H1 (cell line): ENCODE results near the gene CNOT9. TPM values are rescaled to one million over a fixed set of nuclear protein-coding genes. Genes with fewer than 3 reads are reported as not detected.

Source experiments
- CTCF ChIA-PET: fragments of 300-600 bp; sonication (Branson Sonifier 250); formaldehyde crosslinking; loops from one replicate; lab custom pipeline; 2021; ENCODE audit not compliant: partially characterized antibody; lab: Charles Lee
- POLR2A ChIA-PET: fragments of 300-600 bp; sonication (Branson Sonifier 250); formaldehyde crosslinking; loops from one replicate; lab custom pipeline; 2021; ENCODE audit warnings: inconsistent platforms; ENCODE audit not compliant: partially characterized antibody; lab: Charles Lee
- DNase-seq, 2 experiments: peaks; one replicate each; pipeline versions ENCODE4 v3.0.0 to v3.0.0-alpha.2; 2010 to 2022; ENCODE audit warnings: low spot score in 2 of 2, low read depth in 1 of 2, mixed read lengths in 1 of 2
- FAIRE-seq: peaks from 2 replicates; lab custom pipeline; 2011; peaks lifted over from hg19 to GRCh38; lab: Jason Lieb, UNC
- H2AFZ ChIP-seq: 2 replicates; pipeline ENCODE4 v1.8.1; 2012; ENCODE audit warnings: low read length, inconsistent platforms
- H2AK5ac ChIP-seq: 2 replicates; pipeline ENCODE4 v1.6.1; 2013; ENCODE audit warnings: low read depth, low read length
- H2BK120ac ChIP-seq: replicated peaks from 2 replicates; pipeline ENCODE3; 2013; ENCODE audit warnings: low read depth, low read length, inconsistent platforms
- H2BK12ac ChIP-seq: 2 replicates; pipeline ENCODE4 v1.6.1; 2013; ENCODE audit warnings: low read depth, low read length
- H2BK15ac ChIP-seq: 2 replicates; pipeline ENCODE4 v1.6.1; 2013; ENCODE audit warnings: low read length
- H2BK20ac ChIP-seq: 2 replicates; pipeline ENCODE4 v1.6.1; 2013; ENCODE audit warnings: low read length
- H2BK5ac ChIP-seq: 2 replicates; pipeline ENCODE4 v1.6.1; 2013; ENCODE audit warnings: low read depth, low read length
- H3K14ac ChIP-seq: 2 replicates; pipeline ENCODE4 v1.6.1; 2013; ENCODE audit warnings: inconsistent platforms; ENCODE audit not compliant: insufficient read length
- H3K18ac ChIP-seq: 2 replicates; pipeline ENCODE4 v1.6.1; 2013; ENCODE audit warnings: low read length; ENCODE audit errors: extremely low read depth
- H3K23ac ChIP-seq: 2 replicates; pipeline ENCODE4 v1.6.1; 2013; ENCODE audit warnings: inconsistent platforms; ENCODE audit not compliant: insufficient read length
- H3K23me2 ChIP-seq: 2 replicates; pipeline ENCODE4 v1.6.1; 2013; ENCODE audit warnings: low read depth, low read length
- H3K27ac ChIP-seq: 2 replicates; pipeline ENCODE4 v1.6.1; 2011; ENCODE audit warnings: low read depth, low read length, inconsistent platforms
- H3K27me3 ChIP-seq, 4 experiments: replicated peaks in 1 of 4; 1 replicate in 1 of 4; 2 replicates in 3 of 4; pipeline versions ENCODE4 v1.6.1 to v1.8.1; 2011 to 2013; ENCODE audit warnings: low read length in 3 of 4, mild to moderate bottlenecking in 3 of 4, inconsistent platforms in 2 of 4, mixed read lengths in 2 of 4, moderate library complexity in 1 of 4; ENCODE audit not compliant: control insufficient read depth in 3 of 4, insufficient read depth in 3 of 4; ENCODE audit errors: extremely low read depth in 1 of 4
- H3K36me3 ChIP-seq, 4 experiments: 2 replicates each; pipeline versions ENCODE4 v1.6.1 to v1.8.1; 2011 to 2013; ENCODE audit warnings: mild to moderate bottlenecking in 4 of 4, low read length in 3 of 4, moderate library complexity in 2 of 4, control low read depth in 1 of 4, inconsistent platforms in 1 of 4; ENCODE audit not compliant: insufficient read depth in 4 of 4, control insufficient read depth in 2 of 4
- H3K4ac ChIP-seq: replicated peaks from 2 replicates; pipeline ENCODE3; 2013; ENCODE audit warnings: low read length, low read depth, mixed read lengths, inconsistent platforms; ENCODE audit not compliant: insufficient read length
- H3K4me1 ChIP-seq, 4 experiments: replicated peaks in 1 of 4; 1 replicate in 1 of 4; 2 replicates in 3 of 4; pipeline versions ENCODE4 v1.6.1 to v1.8.1; 2011 to 2013; ENCODE audit warnings: low read length in 3 of 4, inconsistent platforms in 2 of 4, mixed read lengths in 1 of 4; ENCODE audit not compliant: insufficient read depth in 4 of 4, control insufficient read depth in 3 of 4
- H3K4me2 ChIP-seq, 2 experiments: 2 replicates each; pipeline versions ENCODE4 v1.6.1 to v1.8.1; 2011 to 2013; ENCODE audit warnings: low read depth in 2 of 2, low read length in 2 of 2, control low read depth in 1 of 2, inconsistent platforms in 1 of 2, mild to moderate bottlenecking in 1 of 2; ENCODE audit not compliant: insufficient read depth in 1 of 2
- H3K4me3 ChIP-seq, 4 experiments: fragments of 200-600, 300-600 bp in 1 of 4; sonication (generic), shearing (Covaris generic), sonication (Bioruptor Twin) in 1 of 4; 2 replicates each; pipeline versions ENCODE4 v1.5.1 to v1.8.1; 2011 to 2016; ENCODE audit warnings: low read length in 4 of 4, low read depth in 3 of 4, control low read depth in 2 of 4, inconsistent platforms in 2 of 4, mild to moderate bottlenecking in 2 of 4, mixed read lengths in 1 of 4, moderate library complexity in 1 of 4; ENCODE audit not compliant: insufficient read depth in 2 of 4; ENCODE audit errors: extremely low read depth in 1 of 4
- H3K56ac ChIP-seq: replicated peaks from 2 replicates; pipeline ENCODE3; 2013; ENCODE audit warnings: low read depth, mild to moderate bottlenecking, mixed read lengths, low read length, inconsistent platforms; ENCODE audit not compliant: insufficient read length
- H3K79me1 ChIP-seq: 2 replicates; pipeline ENCODE4 v1.6.1; 2013; ENCODE audit warnings: low read depth, low read length, control low read depth
- H3K79me2 ChIP-seq, 2 experiments: 2 replicates each; pipeline versions ENCODE4 v1.6.1 to v1.8.1; 2012 to 2013; ENCODE audit warnings: low read length in 2 of 2, mild to moderate bottlenecking in 2 of 2, inconsistent platforms in 1 of 2; ENCODE audit not compliant: insufficient read depth in 2 of 2, control insufficient read depth in 1 of 2
- H3K9ac ChIP-seq, 4 experiments: replicated peaks in 1 of 4; 1 replicate in 1 of 4; 2 replicates in 3 of 4; pipeline versions ENCODE4 v1.6.1 to v1.8.1; 2011 to 2013; ENCODE audit warnings: low read depth in 3 of 4, low read length in 3 of 4, control low read depth in 2 of 4, mild to moderate bottlenecking in 2 of 4, moderate library complexity in 2 of 4, inconsistent platforms in 1 of 4; ENCODE audit errors: extremely low read depth in 1 of 4
- H3K9me3 ChIP-seq, 2 experiments: 2 replicates each; pipeline versions ENCODE4 v1.6.1 to v1.8.1; 2012 to 2013; ENCODE audit warnings: mild to moderate bottlenecking in 2 of 2, moderate library complexity in 2 of 2, control low read depth in 1 of 2, inconsistent platforms in 1 of 2, low read depth in 1 of 2, low read length in 1 of 2, mixed read lengths in 1 of 2; ENCODE audit not compliant: insufficient read depth in 2 of 2
- H4K20me1 ChIP-seq, 2 experiments: replicated peaks in 1 of 2; 2 replicates each; pipeline versions ENCODE3 to v1.8.1; 2011 to 2013; ENCODE audit warnings: inconsistent platforms in 2 of 2, low read length in 2 of 2, mild to moderate bottlenecking in 1 of 2; ENCODE audit not compliant: insufficient read depth in 2 of 2, control insufficient read depth in 1 of 2
- H4K5ac ChIP-seq: 2 replicates; pipeline ENCODE4 v1.6.1; 2013; ENCODE audit warnings: low read length, low read depth, mixed read lengths, inconsistent platforms; ENCODE audit not compliant: insufficient read length
- H4K8ac ChIP-seq: 2 replicates; pipeline ENCODE4 v1.8.0; 2013; ENCODE audit warnings: mild to moderate bottlenecking, moderate library complexity, low read length, inconsistent platforms; ENCODE audit not compliant: insufficient read depth; ENCODE audit errors: extremely low read depth
- H4K91ac ChIP-seq: replicated peaks from 2 replicates; pipeline ENCODE3; 2013; ENCODE audit warnings: low read length, mixed read lengths, inconsistent platforms; ENCODE audit not compliant: insufficient read length
- WGBS, 2 experiments: shearing (Covaris generic) in 1 of 2; methylation state at CpG; one replicate each; pipeline versions ENCODE4 v1.1.6 to v1.1.7; 2013 to 2015; ENCODE audit warnings: low lambda C conversion rate in 2 of 2, mixed read lengths in 2 of 2, inconsistent platforms in 1 of 2, low coverage in 1 of 2, missing lambda C conversion rate in 1 of 2; ENCODE audit not compliant: insufficient replicate concordance in 2 of 2, insufficient coverage in 1 of 2, insufficient read length in 1 of 2; ENCODE audit errors: extremely low coverage in 1 of 2, missing lambda C conversion rate in 1 of 2; 5-methylcytosine and 5-hydroxymethylcytosine counted together
- polyA plus RNA-seq, 7 experiments: library from polyadenylated mRNA; depleted of rRNA in 3 of 7; stranded (reverse) in 5 of 7; unstranded in 2 of 7; fragments of >200 nt in 5 of 7; fragments of 200-250 nt in 2 of 7; gene quantifications; 1 replicate in 5 of 7; 2 replicates in 1 of 7; 4 replicates in 1 of 7; pipeline versions ENCODE4 v1.2.1 to v1.2.3, GENCODE V29; 2011 to 2013; ENCODE audit warnings: missing spikeins in 2 of 7, mixed read lengths in 2 of 7
- total RNA-seq: library from RNA; stranded (reverse); fragmentation: NEBNext Ultra II Directional; extraction: Animal tissue kit (Norgen Biotek cat#: 25700); gene quantifications from 2 replicates; pipeline ENCODE4 v1.2.1, GENCODE V29; 2021
- TF ChIP-seq, protein P1 (sequence below): IDR thresholded peaks from 2 replicates; pipeline ENCODE4 v1.6.1; 2012; ENCODE audit warnings: inconsistent platforms

The CNOT9 gene
- total and polyA plus RNA-seq, 2 of the 8 experiments (the other 6 are each of a cell fraction or from before 2014, with no cell fraction given) = 79.3 to 81.2 TPM

- Histone ChIP-seq H3K79me1 (no peaks in the 10 kb centered on the region; the same call in 1 of the 2 replicates), H3K4me3 (no peak overlapping the region), H3K23me2 (no peaks in the 10 kb centered on the region), H3K27ac (no peak overlapping the region), H4K91ac (no peak overlapping the region), H2BK15ac (no peak overlapping the region), H2BK120ac (no peak overlapping the region), H3K4me2 (no peak overlapping the region), H3K36me3 (peaks cover 46 to 80% (median 70%) of the 10 kb centered on the region in 4 experiments), H2BK12ac (no peak overlapping the region), H2AK5ac (no peak overlapping the region), H3K27me3 (no peaks in the 10 kb centered on the region), H3K9me3 (no peaks in the 10 kb centered on the region), H2BK20ac (no peak overlapping the region), H3K18ac (no peak overlapping the region), H2AFZ (no peak overlapping the region), H3K14ac (no peak overlapping the region), H4K5ac (no peak overlapping the region), H3K79me2 (no peaks in the 10 kb centered on the region), H2BK5ac (no peak overlapping the region), H3K4me1 (no peaks in the 10 kb centered on the region), H4K20me1 (peaks cover 2 to 10% of the 10 kb centered on the region in 2 experiments), H3K9ac (no peak overlapping the region), H3K23ac (no peak overlapping the region), H3K56ac (no peak overlapping the region), H4K8ac (no peak overlapping the region), H3K4ac (no peak overlapping the region)
- 92% methylated on average over 14 of the region's 17 CpGs; no CpG with 5 or more reads in 1 of the 2 experiments for WGBS, 2 experiments
- DNase-seq (no peak), FAIRE-seq (no peak)
- CTCF ChIA-PET = interaction anchor here (1.0 to 2.3 kb wide), 3 partner anchors 11 to 16 kb away, joined by 4 to 10 read pairs (median 7); partner anchors contain the start of genes BCS1L and ZNF142
- TF ChIP-seq, protein P1, sequence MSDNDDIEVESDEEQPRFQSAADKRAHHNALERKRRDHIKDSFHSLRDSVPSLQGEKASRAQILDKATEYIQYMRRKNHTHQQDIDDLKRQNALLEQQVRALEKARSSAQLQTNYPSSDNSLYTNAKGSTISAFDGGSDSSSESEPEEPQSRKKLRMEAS = no peak
- POLR2A ChIA-PET = interaction anchor here (0.9 to 1.4 kb wide), 3 partner anchors 15 to 67 kb away, joined by 3 to 4 read pairs (median 3); partner anchors contain the start of gene TTLL4
Measured at GRCh38 chr2:218642786-218643185, 74.1 kb downstream of the CNOT9 start.
